ENCODE data around the gene TUSC2. TPM values are rescaled to one million over a fixed set of nuclear protein-coding genes. Genes with fewer than 3 reads are reported as not detected.

Gene TUSC2
- total RNA-seq, 1 donor from 2014 or later, result 23.9 TPM

- intact Hi-C loops (cut with micrococcal nuclease), result loop anchor here (2.0 to 5.0 kb wide), 3 partner anchors 19 to 263 kb away; partner anchors contain the start of genes GNAI2 and TMEM115
- Mint-ChIP-seq H3K4me1 (ENCODE audit: low read depth) (peaks cover 32% of the 10 kb centered on the region), H3K36me3 (ENCODE audit: low read depth) (peaks cover 50% of the 10 kb centered on the region), H3K27ac (peak overlapping the region; percentile 93), H3K9me3 (no peaks in the 10 kb centered on the region), H3K27me3 (ENCODE audit: low read depth) (no peaks in the 10 kb centered on the region), H3K4me3 (ENCODE audit: low read depth) (peak overlapping the region; percentile 95)
- no peak for DNase-seq (ENCODE audit: low spot score)
Observed at GRCh38 chr3:50339485-50340146, 11.6 kb upstream of the TUSC2 start.

GRCh38 chr3:50338965-50339364, 10.9 kb upstream of the TUSC2 start:
- peaks cover 36% of the 10 kb centered on the region for H3K4me1 Mint-ChIP-seq (ENCODE audit: low read depth)
- no peaks in the 10 kb centered on the region for H3K27me3 Mint-ChIP-seq (ENCODE audit: low read depth)
- peak overlapping the region; percentile 95 for H3K4me3 Mint-ChIP-seq (ENCODE audit: low read depth)
- H3K9me3 Mint-ChIP-seq, result no peaks in the 10 kb centered on the region
- intact Hi-C loops (cut with micrococcal nuclease), result loop anchor here (1.0 to 5.0 kb wide), 3 partner anchors 11 to 263 kb away; partner anchors contain the start of genes CYB561D2, GNAI2 and NPRL2
- peaks cover 57% of the 10 kb centered on the region for H3K36me3 Mint-ChIP-seq (ENCODE audit: low read depth)
- DNase-seq (ENCODE audit: low spot score), result no peak
- peak overlapping the region; percentile 93 for H3K27ac Mint-ChIP-seq

GRCh38 chr3:50337175-50337861, 9.3 kb upstream of the TUSC2 start:
- H3K9me3 Mint-ChIP-seq, result no peaks in the 10 kb centered on the region
- H3K27me3 Mint-ChIP-seq (ENCODE audit: low read depth), result no peaks in the 10 kb centered on the region
- peaks cover 41% of the 10 kb centered on the region for H3K4me1 Mint-ChIP-seq (ENCODE audit: low read depth)
- H3K4me3 Mint-ChIP-seq (ENCODE audit: low read depth), result peak overlapping the region; percentile 95
- DNase-seq (ENCODE audit: low spot score), result peak; percentile 97
- intact Hi-C loops (cut with micrococcal nuclease), result loop anchor here (1.0 to 5.0 kb wide), 5 partner anchors 9 to 265 kb away; partner anchors contain the start of genes GNAI2, HYAL3, IFRD2 and NAA80
- H3K27ac Mint-ChIP-seq, result peak overlapping the region; percentile 93
- H3K36me3 Mint-ChIP-seq (ENCODE audit: low read depth), result peaks cover 63% of the 10 kb centered on the region

GRCh38 chr3:50336452-50337174, 8.6 kb upstream of the TUSC2 start:
- Mint-ChIP-seq H3K27me3 (ENCODE audit: low read depth) (no peaks in the 10 kb centered on the region), H3K36me3 (ENCODE audit: low read depth) (peaks cover 70% of the 10 kb centered on the region), H3K27ac (peak overlapping the region; percentile 96), H3K4me1 (ENCODE audit: low read depth) (peaks cover 41% of the 10 kb centered on the region), H3K9me3 (no peaks in the 10 kb centered on the region), H3K4me3 (ENCODE audit: low read depth) (peak overlapping the region; percentile 95)
- intact Hi-C loops (cut with micrococcal nuclease), result loop anchor here (1.0 to 5.0 kb wide), 5 partner anchors 8 to 266 kb away; partner anchors contain the start of genes GNAI2, HYAL3, IFRD2 and NAA80
- no peak for DNase-seq (ENCODE audit: low spot score)

- Mint-ChIP-seq H3K9me3 (no peaks in the 10 kb centered on the region), H3K27me3 (ENCODE audit: low read depth) (no peaks in the 10 kb centered on the region), H3K4me3 (ENCODE audit: low read depth) (peak overlapping the region; percentile 56), H3K4me1 (ENCODE audit: low read depth) (peaks cover 33% of the 10 kb centered on the region), H3K36me3 (ENCODE audit: low read depth) (peaks cover 83% of the 10 kb centered on the region), H3K27ac (peak overlapping the region; percentile 86)
- intact Hi-C loops (cut with micrococcal nuclease), result loop anchor here (5.0 kb wide), 2 partner anchors 97 to 268 kb away; partner anchors contain the start of gene GNAI2
- no peak for DNase-seq (ENCODE audit: low spot score)
Observed at GRCh38 chr3:50334339-50335075, 6.5 kb upstream of the TUSC2 start.

GRCh38 chr3:50333744-50334328, 5.8 kb upstream of the TUSC2 start:
- peak overlapping the region; percentile 86 for H3K27ac Mint-ChIP-seq
- intact Hi-C loops (cut with micrococcal nuclease), result no loop called here
- peaks cover 80% of the 10 kb centered on the region for H3K36me3 Mint-ChIP-seq (ENCODE audit: low read depth)
- peaks cover 27% of the 10 kb centered on the region for H3K4me1 Mint-ChIP-seq (ENCODE audit: low read depth)
- no peak for DNase-seq (ENCODE audit: low spot score)
- H3K27me3 Mint-ChIP-seq (ENCODE audit: low read depth), result no peaks in the 10 kb centered on the region
- peak overlapping the region; percentile 56 for H3K4me3 Mint-ChIP-seq (ENCODE audit: low read depth)
- H3K9me3 Mint-ChIP-seq, result no peaks in the 10 kb centered on the region

- no peak for DNase-seq (ENCODE audit: low spot score)
- intact Hi-C loops (cut with micrococcal nuclease), result no loop called here
- Mint-ChIP-seq H3K4me3 (ENCODE audit: low read depth) (no peak overlapping the region), H3K9me3 (no peaks in the 10 kb centered on the region), H3K36me3 (ENCODE audit: low read depth) (peaks cover 68% of the 10 kb centered on the region), H3K27ac (no peak overlapping the region), H3K4me1 (ENCODE audit: low read depth) (peaks cover 32% of the 10 kb centered on the region), H3K27me3 (ENCODE audit: low read depth) (no peaks in the 10 kb centered on the region)
Observed at GRCh38 chr3:50331364-50331907, 3.4 kb upstream of the TUSC2 start.

GRCh38 chr3:50330330-50330729, 2.3 kb upstream of the TUSC2 start:
- Mint-ChIP-seq H3K27me3 (ENCODE audit: low read depth) (no peaks in the 10 kb centered on the region), H3K36me3 (ENCODE audit: low read depth) (peaks cover 59% of the 10 kb centered on the region), H3K4me1 (ENCODE audit: low read depth) (peaks cover 25% of the 10 kb centered on the region), H3K27ac (no peak overlapping the region), H3K9me3 (no peaks in the 10 kb centered on the region), H3K4me3 (ENCODE audit: low read depth) (no peak overlapping the region)
- DNase-seq (ENCODE audit: low spot score), result no peak
- intact Hi-C loops (cut with micrococcal nuclease), result no loop called here

- Mint-ChIP-seq H3K27ac (no peak overlapping the region), H3K36me3 (ENCODE audit: low read depth) (peaks cover 48% of the 10 kb centered on the region), H3K4me1 (ENCODE audit: low read depth) (peaks cover 14% of the 10 kb centered on the region), H3K4me3 (ENCODE audit: low read depth) (peak overlapping the region; percentile 90), H3K27me3 (ENCODE audit: low read depth) (no peaks in the 10 kb centered on the region), H3K9me3 (no peaks in the 10 kb centered on the region)
- intact Hi-C loops (cut with micrococcal nuclease), result no loop called here
- no peak for DNase-seq (ENCODE audit: low spot score)
Observed at GRCh38 chr3:50327129-50327528, 894 bp downstream of the TUSC2 start.

- H3K4me1 Mint-ChIP-seq (ENCODE audit: low read depth), result peaks cover 14% of the 10 kb centered on the region
- H3K36me3 Mint-ChIP-seq (ENCODE audit: low read depth), result peaks cover 38% of the 10 kb centered on the region
- no peak for DNase-seq (ENCODE audit: low spot score)
- no peaks in the 10 kb centered on the region for H3K27me3 Mint-ChIP-seq (ENCODE audit: low read depth)
- no peaks in the 10 kb centered on the region for H3K9me3 Mint-ChIP-seq
- peak overlapping the region; percentile 5 for H3K4me3 Mint-ChIP-seq (ENCODE audit: low read depth)
- intact Hi-C loops (cut with micrococcal nuclease), result no loop called here
- no peak overlapping the region for H3K27ac Mint-ChIP-seq
Observed at GRCh38 chr3:50326182-50326541, 1.9 kb downstream of the TUSC2 start.

- intact Hi-C loops (cut with micrococcal nuclease), result no loop called here
- Mint-ChIP-seq H3K4me3 (ENCODE audit: low read depth) (peak overlapping the region; percentile 30), H3K4me1 (ENCODE audit: low read depth) (peaks cover 14% of the 10 kb centered on the region), H3K36me3 (ENCODE audit: low read depth) (peaks cover 33% of the 10 kb centered on the region), H3K27me3 (ENCODE audit: low read depth) (no peaks in the 10 kb centered on the region), H3K9me3 (no peaks in the 10 kb centered on the region), H3K27ac (no peak overlapping the region)
- no peak for DNase-seq (ENCODE audit: low spot score)
Observed at GRCh38 chr3:50325497-50326181, 2.4 kb downstream of the TUSC2 start.

Measured in activated T-helper 2 cell treated with anti-CD3 and anti-CD28 coated beads, Interferon-gamma antibody, Interleukin-2, Interleukin-4, amounts not matched to agents 10 μg/mL and 5 μg/mL and 100 μg/mL, durations not matched to agents 14 hours and 24 hours and 36 hours (primary cell).